HG02970 (cell line): Measurements from ENCODE around the gene SNTG2.

Source experiments
- ATAC-seq: cut with Tn5 transposase; IDR thresholded peaks from one replicate; pipeline ENCODE4 v1.9.1; 2021; ENCODE audit warnings: mild to moderate bottlenecking, moderate library complexity, moderate number of reproducible peaks; ENCODE audit not compliant: unreplicated experiment, low FRiP score

Gene SNTG2

DNA sequence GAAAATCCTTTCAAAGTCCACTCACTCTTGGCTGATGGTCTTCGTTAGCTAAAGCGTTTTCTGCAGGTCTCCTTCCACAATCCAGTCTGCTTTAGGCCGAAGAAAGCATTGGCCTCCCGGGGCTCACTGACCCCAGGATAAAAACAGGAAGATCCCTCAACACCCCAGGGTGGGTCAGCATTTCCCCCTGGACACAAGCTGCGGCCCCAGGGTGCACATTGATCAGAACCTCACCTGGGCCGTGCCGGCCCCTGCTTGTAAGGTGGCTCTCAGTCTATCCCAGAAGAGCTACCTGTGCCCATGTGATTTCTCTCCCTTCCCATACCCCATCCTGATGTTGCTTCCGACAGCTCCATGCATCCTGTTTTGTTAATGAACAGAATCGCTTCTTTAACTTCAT, 349.6 kb downstream of the SNTG2 start:
- no peak for ATAC-seq

DNA sequence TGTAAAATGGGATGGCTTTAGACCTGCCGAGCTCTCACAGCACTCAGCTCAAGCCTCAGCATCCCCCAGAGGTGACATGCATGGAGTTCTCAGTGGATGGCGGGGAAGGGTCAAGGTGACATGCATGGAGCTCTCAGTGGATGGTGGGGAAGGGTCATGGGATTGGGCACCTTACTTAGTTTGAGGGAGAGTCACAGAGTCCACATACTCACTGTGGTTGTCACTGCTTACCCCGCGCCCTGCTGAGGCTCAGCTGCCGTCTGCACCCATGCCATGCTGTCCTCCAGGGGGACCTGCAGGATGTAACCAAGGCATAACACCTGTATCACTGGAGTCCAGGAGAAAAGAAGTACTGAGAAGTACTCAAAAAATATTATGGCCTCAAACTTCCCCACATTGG, 350.4 kb downstream of the SNTG2 start:
- ATAC-seq: no peak

DNA sequence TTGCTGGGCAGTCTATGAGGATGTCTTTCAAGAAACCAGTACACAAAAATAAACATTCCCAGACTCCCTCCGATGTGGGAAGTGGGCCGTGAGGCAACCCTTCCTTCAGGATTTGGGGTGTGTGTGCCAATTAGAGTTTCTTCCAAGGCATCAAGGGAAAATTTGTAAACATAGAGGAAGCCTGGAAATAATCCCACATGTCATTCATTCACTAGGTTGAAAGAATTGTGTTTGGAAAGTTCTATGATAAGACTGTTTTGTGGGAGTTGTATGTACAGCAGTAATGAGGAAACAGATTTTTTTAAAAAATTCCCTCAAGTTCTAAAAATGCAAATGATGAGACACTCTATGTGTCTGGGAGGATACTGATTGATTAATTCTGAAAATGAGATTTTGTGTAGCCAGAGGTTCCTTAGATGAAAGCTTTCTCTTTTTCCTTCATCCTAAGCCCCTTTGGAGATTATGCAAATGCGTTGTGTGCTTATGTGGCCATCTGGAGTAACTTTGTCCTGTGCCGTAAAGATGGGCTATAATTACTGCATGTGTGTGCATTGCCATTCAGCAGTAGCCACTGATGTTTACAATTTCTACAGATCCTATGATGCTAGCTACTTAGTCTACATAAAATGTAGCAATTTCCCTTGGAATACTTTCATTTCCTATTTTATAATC, 354.8 kb downstream of the SNTG2 start:
- ATAC-seq: no peak

DNA sequence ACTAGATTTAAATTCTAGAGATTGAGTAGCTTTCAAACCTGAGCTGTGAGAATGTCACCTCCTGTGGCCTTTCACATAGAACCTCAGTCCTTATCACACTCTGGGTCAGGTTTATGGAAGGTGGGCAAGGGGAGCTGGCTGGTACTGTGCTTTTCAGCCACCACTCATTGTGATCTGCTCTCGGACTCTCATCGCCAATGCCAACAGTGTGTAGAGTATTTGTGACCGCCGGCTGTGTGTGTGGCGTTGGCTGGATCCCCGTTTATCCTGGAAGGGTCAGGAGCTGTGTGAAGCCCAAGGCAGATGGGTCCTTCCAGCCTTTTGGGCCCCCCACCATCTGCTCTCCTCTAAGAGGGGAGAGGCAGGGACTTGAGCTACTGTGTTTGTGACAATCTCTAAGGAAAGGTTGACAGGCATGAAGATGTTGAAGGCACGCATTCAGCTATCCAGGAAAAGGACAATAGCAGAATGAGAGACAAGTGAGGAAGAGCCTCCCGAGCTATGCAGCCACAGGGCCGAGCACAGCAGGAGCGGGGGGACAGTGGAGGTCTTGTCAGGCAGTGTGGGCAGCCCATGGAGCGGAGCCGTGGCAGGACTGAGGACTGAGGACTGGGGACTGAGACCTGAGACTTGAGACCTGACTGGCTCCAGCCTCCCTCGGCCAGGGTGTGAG, 355.5 kb downstream of the SNTG2 start:
- ATAC-seq: no peak

DNA sequence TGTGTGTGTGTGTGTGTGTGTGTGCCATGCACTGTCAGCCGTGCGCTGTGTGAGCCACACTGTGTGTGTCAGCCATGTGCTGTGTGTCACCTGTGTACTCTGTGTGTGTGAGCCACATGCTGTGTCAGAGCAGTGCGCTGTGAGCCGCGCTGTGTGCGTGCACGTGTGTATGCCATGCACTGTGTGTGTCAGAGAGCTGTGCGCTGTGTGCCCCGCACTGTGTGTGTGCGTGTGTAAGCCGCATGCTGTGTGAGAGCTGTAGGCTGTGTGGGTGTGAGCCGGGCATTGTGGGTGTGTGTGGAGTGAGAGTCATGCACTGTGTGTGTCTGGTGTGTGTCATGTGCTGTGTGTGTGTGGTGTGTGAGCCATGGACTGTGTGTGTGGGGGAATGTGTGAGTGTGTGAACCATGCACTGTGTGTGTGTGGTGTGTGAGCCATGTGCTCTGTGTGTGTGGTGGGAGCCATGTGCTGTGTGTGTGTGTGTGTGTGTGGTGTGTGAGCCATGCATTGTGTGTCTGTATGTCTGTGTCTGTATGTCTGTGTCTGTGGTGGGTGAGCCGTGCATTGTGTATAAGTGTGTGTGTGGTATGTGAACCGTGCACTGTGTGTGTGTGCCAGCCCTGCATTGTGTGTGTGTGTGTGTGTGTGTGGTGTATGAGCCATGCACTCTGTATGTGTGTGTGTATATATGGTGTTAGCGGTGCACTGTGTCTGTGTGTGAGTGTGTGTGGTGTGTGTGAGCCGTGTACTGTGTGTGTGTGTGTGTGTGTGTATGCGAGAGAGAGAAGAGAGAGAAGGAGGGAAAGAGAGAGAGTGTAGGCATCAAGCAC, 356.3 kb downstream of the SNTG2 start:
- ATAC-seq: no peak

DNA sequence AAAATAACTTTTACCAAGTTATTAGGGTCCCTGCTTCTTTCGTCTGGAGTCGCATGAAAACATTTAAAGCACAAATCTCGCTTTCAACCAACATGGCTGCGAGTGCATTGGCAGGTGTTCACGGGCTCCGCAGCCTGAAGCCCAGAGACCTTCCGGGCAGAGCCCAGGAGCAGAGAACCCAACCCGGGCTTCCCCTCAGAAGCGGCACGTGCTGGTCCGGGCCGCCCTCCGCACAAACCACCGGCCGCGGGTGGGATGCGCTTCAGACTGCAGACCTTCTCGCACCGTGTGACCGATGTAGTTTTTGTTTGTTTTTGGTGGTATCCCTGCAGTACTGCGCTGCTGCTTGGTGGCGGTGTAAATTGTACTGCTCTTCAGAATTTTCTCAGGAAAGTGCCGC, 357.0 kb downstream of the SNTG2 start:
- ATAC-seq: no peak

DNA sequence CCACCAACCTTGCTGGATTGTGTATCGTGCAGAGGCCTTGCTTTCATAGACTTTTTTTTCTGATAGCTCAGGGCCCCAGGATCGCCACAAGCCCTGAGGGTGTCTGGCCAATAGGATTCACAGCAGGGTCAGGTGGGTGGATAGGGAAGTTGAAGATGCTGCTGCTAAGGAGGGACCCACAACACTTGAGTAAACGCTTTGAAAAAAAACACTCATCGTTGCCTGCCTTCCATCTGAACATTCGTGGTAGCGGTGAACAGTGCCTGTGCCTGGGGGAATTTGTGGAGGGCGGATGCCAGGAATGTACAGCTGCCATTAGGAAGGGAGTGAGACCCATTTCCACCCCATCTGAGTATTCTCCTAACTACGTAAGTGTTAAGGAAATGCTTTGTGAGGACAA, 358.0 kb downstream of the SNTG2 start:
- no peak for ATAC-seq

DNA sequence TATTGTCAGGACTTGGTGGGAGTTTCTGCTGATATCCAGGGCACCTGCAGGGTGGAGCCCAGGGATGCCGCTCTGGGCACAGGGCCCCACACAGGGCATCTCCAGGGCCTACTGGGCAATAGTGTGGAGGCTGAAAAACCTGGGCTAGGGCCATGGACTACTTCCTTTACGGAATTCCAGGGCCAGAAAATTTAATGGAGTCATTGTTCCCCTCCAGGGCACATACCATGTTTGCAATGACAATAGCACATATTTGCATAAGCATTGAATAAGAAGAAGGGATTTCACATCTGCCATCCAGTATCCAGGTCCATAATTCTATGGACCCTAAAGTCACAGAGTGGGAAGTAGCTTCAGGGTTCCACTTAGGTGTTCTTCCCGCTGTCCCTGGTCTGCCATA, 358.9 kb downstream of the SNTG2 start:
- no peak for ATAC-seq

DNA sequence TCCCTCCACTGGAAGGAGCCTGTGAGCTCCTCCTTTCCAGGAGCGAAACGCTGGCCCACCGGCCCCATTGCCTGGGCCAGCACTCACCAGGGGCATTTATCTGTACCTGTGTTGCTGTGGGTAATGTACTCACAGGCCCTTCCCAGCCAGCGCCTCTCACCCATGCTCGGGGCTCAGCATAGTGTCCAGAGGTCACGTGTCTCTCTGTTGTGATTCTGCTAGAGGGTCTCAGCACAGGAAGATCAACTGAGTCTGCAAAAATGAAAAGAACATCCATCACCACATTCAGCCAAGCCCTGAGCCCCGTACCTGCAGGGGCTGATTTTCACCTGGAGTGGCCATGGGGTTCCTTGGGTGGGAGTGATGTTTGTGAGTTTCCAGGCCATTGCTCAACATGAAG, 359.6 kb downstream of the SNTG2 start:
- ATAC-seq: no peak

DNA sequence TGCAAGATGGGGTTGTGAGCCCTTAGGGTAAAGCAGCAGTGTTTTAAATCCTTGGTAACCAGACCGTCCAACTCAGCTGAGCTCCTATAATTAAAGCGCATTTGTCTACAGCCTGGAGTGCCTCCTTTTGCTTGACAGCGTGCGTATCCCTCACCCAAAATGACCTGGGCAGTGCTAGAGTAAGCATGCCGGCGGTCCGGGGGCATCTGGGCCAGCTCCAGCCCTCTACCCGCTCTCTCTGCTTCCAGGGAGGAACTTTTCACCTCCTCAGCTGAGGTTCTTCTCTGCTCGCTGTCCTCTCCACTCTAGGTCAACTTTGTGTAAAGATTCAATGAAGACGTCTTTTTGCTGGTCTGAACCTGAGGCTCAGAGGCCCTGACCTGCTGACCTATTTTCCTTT, 360.2 kb downstream of the SNTG2 start:
- ATAC-seq: no peak

DNA sequence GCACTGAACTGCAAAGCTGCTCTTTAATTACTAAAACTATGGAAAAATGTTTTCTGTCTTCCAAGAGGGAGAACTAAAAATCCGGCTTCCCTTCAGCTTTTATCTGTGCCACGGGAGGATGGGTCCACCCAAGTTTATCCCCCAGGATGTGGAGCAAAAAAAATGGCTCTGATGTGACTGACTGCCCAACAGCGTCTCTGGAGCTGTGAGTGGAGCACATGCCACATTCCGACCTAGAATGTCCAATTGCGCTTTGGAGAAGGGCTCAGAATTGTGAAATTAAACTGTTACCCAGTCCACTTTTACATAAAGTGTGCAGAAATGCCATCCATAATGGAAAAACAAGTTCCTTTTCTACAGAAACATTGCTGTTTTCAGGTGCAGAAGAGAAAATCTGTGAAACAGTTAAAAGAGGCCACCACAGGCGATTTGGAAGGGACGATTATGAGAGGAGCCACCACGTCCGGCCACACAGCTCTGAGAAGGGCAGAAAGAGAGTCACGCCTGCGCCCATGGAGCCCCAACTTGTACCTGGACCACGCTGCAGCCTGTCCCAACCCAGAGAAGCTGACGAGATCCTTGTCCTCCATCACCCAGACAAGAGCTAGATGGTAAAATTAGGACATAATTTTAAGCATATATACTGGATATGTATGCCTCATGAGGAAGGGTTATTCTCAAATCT, 362.7 kb downstream of the SNTG2 start:
- no peak for ATAC-seq

DNA sequence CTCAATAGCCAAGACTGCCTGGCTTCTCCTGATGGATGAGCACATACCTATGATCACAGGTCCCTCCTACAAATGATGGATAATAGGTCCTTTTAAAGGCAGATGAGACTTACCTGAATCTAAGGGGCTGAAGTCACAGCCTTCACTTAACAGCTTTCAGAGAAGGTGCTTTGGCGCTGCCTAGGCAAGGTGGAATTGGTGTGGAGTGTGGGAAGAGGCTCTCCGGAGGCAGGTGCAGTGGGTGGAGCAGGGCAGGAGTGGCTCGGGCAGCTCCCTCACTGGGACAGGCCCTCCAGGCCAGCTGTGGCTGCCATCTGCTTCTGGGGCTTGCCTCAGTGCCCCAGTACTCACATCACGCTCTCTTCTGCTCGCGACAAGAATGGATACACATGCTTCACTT, 363.6 kb downstream of the SNTG2 start:
- ATAC-seq: no peak

DNA sequence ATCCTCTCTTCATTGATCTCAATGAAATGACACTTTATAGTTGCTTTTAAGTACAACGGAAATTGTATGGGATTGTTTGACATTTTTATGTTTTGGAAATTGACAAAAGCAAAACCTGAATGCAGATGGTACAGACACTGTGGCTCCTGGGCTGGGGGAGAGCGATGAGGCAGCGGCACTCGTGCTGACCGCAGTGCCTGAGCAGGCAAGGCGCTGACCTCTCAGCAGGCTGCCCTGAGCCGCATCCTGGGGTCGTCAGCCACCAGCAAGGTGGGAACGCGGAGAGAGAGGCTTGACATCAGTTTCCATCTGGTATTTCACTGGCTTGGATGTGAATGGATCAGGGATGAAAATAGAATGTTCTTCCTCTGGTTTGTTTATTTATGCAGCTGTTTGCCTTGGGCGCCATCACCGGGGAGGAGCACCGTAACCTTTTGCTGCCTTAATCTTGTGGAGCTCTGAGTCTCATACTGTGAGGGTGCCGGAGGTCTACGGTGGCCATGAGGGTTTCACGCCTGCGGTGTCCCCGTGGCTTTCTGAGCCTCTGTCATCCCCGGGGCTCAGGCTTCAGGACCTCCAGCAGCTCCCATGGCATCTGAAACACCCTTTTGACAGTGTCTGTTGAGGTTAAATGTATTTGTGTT, 367.8 kb downstream of the SNTG2 start:
- ATAC-seq: no peak

DNA sequence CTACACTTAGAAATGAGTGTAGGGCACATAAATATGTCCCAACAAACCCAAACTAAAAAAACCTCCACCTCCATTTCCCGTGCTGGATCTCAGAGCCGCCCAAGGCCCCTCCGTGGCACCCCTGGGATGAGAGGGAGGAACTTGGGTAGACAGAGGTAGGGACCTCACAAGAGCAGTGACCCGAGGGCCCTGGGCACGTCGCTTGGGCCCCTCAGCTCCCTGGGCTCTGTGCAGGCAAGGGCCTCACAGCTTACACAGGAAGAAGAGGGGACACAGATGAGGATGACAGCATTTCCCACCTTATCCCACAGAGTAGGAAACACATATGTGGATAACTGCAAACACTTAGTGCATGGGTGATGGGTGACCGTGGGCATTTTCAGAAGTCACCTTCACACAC, 368.7 kb downstream of the SNTG2 start:
- ATAC-seq: no peak

DNA sequence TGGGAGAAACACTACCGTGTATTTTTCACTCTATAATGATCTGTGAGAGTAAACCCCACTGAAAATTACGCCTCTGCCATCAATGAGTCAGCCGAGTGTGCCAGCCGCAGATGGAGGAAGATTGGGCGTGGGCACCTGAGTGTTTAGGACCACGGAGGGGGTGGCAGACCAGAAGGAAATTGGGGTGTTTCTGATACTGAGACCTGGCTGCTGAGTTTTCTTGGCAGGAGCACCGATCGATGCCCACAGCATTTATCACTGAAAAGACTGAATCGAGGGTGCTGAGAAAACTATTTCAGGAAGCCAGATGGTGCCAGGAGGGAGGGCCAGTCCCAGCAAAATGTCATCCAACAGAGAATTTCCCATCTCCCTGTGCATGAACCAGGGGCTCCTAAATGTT, 370.7 kb downstream of the SNTG2 start:
- ATAC-seq: no peak

DNA sequence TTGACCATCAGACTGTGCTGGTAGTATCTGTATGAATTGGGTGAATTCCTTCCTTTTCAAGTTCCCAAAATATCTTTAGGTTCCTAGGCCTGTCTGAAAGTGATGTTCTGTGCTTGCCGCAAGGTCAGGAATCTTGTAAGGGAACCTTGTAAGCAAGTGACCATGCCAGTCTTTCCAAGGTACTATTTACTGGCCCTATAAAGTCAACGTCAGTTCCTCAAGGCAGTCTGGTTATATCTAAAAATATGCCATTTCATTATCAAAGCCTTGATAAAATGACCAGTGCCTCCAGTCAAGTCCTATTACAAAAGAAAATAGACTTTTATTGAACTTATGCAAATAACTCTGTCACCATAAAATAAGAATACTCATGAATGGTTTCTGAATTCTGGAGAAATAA, 374.2 kb downstream of the SNTG2 start:
- ATAC-seq: no peak

DNA sequence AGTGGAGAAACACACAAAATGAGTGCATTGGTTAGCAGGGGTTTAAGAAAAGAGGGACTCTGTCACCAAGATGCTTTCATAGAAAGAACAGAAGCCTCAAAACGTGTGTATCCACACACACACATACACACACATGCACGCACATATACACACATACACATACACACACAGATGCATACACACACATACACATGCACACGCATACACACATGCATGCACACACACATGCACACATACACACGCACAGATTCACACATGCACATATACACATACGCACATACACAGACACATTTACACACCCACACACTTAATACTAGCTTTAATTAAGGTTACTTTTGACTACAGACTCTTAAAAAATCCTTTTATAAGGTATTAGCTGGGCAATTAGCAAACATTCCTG, 378.0 kb downstream of the SNTG2 start:
- no peak for ATAC-seq

DNA sequence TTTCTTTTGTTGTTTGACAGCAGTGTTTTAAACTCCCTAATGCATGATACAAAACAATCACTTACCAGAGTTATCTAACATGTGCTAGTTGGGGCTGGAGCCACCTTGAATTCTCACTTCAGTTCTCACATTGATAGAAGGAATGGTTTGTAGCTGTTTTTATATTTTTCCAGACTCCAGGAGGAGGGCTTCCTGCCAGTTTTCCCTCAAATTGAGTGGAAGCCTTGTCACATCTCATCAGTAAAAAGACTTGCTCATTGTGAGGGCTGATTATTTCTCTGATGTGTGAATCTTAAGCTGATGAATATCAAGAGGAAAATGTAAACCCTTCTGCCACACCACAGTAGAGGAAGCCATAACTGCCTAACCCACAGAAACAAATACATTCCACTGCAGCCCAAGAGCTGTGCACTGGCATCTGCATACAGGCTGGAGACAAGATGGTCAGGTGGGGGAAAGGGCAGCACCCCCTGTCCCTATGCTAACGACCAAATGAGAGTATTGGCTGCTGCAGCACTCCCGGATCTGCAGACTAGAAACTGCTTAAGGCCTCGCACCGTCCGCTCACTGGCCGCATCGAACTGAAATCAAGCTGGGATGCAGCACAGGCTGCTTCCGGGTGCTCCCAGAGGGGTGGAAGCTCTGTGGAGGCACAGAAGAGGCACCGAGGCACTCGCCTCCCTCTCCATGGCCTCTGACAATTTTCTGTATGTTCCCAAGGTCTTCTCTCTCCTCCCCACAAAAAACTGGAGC, 388.9 kb downstream of the SNTG2 start:
- no peak for ATAC-seq

DNA sequence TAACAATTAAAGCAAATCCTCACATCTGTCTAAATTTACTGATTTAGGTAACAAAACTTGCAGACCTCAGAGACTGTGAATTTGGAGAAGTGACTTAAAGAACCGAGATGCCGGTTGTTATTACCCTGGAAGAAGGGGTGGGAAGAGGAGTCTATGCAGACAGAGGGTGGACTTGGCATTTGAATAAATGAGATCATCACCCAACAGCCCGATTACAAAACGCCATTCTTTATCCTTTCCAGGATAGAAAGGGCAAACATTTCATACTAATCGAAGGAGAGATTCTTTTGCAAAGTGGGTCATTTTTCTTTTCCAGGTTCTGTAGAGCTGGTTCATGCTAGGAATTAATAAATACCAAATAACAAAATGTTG, 389.5 kb downstream of the SNTG2 start:
- ATAC-seq: no peak
